Measurements from ENCODE around the gene ZNF649.
"Not testable (repeated sequence)": the region's sequence is repeated elsewhere in the genome, so short reads cannot be mapped to it uniquely, and the experiment has no call there.

- not testable (repeated sequence) for TF ChIP-seq CTCF, EP300, POLR2AphosphoS5 (IDR thresholded peaks at IDR 0.05)
These were observed 822 bp upstream of the ZNF649 start for GRCh38 chr19:51905639-51906038.
